PC-9 (cell line): ENCODE data around the gene ATP8B2.

Experiments used
- EZH2 ChIP-seq: fragments of 200-600 bp; sonication (generic); IDR thresholded peaks from 2 replicates; pipeline ENCODE4 v1.8.0; 2017; ENCODE audit warnings: antibody characterized with exemption, low read depth
- TF ChIP-seq, protein P1 (sequence below): fragments of 200-600 bp; sonication (generic); conservative IDR thresholded peaks from 2 replicates; pipeline ENCODE4 v1.6.1; 2017; ENCODE audit warnings: mixed run types, antibody characterized with exemption, mild to moderate bottlenecking, moderate library complexity

DNA sequence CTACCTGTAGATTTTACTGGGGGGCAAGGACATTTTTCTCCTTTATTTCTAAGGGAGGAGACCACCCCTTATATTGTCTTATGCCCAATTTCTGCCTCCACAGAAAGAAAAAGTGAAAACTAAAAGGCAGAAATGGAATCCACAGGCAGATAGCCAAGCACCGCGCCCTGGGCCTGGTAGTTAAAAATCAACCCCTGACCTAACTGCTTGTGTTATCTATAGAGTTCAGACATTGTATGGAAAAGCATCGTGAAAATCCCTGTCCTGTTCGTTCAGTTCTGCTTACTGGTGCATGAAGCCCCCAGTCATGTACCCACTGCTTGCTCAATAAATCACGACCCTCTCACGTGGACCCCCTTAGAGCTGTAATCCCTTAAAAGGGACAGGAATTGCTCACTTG, 46.1 kb downstream of the ATP8B2 start:
- TF ChIP-seq, protein P1, sequence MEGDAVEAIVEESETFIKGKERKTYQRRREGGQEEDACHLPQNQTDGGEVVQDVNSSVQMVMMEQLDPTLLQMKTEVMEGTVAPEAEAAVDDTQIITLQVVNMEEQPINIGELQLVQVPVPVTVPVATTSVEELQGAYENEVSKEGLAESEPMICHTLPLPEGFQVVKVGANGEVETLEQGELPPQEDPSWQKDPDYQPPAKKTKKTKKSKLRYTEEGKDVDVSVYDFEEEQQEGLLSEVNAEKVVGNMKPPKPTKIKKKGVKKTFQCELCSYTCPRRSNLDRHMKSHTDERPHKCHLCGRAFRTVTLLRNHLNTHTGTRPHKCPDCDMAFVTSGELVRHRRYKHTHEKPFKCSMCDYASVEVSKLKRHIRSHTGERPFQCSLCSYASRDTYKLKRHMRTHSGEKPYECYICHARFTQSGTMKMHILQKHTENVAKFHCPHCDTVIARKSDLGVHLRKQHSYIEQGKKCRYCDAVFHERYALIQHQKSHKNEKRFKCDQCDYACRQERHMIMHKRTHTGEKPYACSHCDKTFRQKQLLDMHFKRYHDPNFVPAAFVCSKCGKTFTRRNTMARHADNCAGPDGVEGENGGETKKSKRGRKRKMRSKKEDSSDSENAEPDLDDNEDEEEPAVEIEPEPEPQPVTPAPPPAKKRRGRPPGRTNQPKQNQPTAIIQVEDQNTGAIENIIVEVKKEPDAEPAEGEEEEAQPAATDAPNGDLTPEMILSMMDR, result no peak
- no peak for TF ChIP-seq EZH2
